HG02678 (cell line): Measurements from ENCODE around the gene WNT7B.

Experiments
- ATAC-seq: cut with Tn5 transposase; IDR thresholded peaks from one replicate; pipeline ENCODE4 v1.9.1; 2021; ENCODE audit warnings: mild to moderate bottlenecking, moderate library complexity; ENCODE audit not compliant: unreplicated experiment

Gene WNT7B

DNA sequence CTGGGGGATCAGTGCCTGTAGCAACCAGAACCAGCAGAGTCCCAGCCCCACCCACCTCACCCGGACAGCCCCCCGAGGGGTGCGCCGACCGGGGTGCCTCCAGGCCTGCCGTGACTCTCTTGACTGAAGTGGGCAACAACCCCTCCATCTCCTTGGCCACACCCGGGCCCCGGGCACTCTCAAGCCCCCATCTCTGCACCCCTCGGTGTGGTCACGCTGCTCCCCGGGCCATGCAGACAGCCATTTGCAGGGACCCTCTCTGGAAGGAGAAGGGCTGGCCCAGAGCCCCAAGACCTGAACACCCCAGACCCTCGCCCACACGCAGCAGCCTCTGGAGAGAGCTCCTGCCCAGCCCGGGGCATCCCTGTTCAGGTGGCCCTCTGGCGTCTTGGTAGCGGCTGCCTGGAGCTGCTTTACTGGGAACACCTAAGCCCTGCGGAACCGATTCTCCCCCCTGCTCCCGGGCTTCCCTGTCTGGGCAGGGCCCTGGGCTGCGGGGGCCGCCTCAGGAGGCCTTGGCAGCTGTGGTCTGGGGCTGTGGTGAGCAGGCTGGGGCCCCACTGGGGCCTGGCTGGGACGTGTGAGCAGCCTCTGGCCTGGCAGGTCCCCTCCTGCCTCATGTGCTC lies 84.9 kb downstream of the WNT7B start:
- no peak for ATAC-seq

GRCh38 chr22:45891471-45891995 lies 85.4 kb downstream of the WNT7B start:
- ATAC-seq, result no peak

DNA sequence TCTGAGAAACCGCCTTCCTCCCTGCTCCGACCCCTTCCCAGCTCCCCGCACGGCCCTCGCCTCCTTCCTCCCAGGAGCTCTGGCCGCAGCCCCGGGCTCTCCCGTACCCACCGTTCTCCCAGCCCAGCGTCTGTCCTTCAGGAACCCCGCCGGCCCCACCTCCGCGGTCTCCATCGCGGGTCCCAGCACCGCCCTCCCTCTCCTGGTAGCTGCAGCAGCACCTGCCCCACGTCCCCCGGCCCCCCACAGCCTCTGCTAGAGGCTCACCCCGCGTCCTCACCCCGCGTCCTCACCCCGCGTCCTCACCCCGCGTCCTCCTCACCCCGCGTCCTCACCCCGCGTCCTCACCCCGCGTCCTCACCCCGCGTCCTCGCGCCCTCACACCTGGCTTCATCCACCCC lies 85.9 kb downstream of the WNT7B start:
- no peak for ATAC-seq

DNA sequence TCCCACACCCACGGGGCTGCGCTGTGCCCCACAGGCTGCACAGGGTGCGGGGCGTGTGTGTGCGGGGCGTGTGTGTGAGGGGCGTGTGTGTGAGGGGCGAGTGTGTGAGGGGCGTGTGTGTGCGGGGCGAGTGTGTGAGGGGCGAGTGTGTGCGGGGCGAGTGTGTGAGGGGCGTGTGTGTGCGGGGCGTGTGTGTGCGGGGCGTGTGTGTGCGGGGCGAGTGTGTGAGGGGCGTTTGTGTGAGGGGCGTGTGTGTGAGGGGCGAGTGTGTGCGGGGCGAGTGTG lies 86.7 kb downstream of the WNT7B start:
- ATAC-seq, result no peak

DNA sequence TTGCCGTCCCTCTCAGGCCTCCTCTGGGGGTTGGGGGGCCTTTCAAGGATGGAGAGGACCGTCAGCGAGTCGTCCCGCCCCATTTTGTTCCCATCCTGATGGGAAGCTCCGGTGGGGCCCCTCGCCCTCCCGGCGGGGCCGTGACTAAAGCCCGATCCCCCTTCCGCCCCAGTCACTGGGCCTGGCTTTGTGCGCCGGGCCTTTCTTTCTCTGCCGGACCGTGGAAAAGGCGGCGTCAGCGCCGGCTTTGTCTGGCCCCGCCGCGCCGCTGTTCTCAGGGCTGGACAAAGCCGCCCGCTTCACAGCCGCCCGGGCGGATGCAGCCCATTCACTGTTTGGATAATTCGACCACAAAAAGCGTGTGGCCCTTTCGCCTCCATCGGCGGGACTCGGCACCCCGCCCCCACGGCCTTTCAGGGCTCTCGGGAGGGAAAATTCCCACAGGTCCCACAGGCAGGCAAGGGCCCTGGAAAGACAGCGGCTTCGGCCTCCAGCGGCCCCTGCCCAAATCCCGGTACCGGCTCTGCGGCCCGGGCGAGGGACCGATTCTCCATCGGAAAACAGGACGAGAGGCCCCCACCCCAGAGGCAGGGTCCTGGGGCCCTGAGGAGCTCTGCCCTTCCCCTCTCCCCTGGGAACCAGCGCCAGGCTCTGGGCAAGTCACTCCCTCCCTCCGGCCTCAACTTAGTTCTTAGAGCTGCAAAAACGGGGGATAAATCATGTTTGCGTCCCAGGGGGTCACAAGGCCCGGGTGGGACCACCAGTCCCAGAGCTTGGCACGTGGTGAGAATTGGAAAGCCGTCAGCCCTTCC lies 87.2 kb downstream of the WNT7B start:
- ATAC-seq, result no peak

DNA sequence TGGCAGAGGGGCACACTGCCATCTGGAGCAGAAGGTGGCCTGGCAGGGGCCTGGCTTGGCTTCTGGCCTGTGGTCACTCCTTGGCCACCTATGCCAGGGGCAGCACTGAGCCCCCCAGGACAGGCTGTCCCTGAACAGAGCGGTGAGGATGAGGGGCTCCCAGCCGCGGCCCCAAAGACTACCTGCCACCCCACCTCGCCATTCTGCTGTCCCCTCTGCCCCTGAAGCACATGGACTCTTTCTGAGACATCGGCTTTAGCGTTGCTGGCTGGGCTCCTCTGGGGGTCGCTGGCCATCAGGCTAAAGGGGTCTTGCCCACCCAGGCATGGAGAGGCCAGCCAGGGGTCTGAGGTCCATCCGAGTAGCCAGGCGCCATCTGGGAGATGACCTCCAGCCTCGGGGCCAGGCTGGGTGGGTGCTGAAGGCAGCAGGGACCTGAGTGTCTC lies 87.8 kb downstream of the WNT7B start:
- ATAC-seq, result no peak

DNA sequence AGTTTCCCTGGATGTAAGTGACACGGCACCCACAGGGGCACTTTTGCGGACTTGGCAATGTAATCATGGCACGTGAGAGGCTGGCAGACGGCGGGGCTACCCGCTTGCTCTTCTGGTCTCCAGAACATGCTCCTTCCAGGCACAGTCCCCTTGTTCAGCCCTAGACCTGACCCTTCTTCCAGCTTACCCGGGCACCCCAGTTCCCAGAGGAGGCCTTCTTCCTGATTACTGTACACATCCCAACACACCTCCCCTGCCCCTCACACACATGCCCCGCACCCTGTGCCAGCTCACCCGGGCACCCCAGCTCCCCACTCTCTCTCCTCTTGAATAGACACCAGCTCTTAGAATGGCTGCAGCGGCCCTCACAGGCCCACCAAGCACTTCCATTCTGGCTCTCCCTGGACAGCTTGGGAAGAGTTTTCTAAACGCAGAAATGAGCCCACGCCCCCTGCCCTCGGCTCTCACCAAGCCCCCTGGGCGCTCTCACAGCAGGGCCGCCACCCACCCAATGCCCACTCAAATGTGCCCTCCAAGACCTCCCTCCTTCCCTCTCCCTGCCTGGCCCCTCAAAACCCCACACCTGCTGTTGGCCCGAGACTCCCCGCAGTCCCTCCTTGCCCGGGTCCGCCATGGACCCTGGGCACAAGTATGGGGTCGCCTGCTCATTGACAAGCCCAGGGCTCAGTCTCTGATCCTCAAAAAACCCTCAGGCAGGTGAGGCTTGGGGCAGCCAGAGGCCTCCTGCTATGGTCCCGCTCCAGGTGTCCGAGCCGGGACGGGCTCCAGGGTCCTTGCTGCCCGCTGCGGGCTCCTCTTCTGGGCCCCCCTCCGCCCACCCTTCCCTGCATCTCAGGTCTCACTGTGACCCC lies 88.5 kb downstream of the WNT7B start:
- no peak for ATAC-seq

DNA sequence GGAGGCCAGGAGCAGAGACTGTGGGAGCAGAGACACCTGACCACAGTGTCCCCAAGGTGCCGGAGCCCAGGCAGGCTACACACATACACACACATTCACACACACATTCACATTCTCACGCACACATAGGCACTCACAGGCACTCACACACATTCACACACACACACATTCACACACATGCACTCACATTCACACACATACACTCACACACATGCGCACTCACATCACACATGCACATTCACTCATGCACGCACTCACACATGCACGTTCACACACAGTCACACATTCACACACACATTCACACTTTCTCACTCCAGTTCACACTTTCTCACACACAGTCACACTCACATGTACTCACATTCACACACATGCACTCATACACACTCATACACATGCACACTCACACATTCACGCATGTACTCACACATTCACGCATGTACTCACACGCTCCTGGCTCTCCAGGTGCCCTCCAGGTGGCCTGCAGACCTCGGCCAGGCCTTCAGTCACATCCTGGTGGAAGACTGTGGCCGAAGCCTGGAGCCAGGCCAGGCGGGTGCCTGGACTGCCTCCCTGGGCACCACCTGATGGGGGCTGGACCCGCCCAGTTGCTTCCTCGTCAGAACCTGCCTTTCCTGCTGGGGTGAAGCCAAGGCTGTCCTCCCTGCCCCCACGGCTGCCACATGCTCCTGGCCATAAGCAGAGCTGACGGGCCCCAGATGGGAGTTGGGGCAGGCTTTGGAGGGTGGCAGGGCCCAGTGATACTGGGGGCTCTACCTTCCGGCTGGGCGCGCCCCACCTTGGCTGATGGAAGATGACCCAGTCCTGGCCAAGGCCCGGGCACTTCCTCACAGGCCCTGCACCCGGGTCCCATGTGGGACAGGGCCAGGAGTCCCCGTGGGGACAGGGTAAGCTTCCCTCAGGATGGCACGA lies 89.5 kb downstream of the WNT7B start:
- ATAC-seq, result no peak

DNA sequence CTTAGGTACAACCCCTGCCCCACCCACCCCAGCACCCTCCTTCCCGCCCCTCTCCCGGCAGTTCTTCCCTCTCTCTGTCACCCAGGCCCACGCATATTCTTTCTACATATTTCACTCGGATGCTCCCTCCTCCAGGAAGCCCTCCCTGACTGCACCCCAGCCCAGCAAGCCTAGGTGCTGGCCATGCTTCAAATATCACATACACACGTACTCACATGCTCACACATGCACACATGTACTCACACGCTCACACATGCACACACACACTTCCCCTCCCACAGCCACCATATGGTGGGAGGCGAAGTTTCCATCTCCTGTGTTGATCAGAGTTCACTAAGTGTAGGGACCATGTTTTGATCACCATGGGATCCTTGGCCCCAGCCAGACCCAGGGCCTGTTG lies 90.4 kb downstream of the WNT7B start:
- no peak for ATAC-seq

GRCh38 chr22:45885941-45886395 lies 91.0 kb downstream of the WNT7B start:
- ATAC-seq, result no peak

DNA sequence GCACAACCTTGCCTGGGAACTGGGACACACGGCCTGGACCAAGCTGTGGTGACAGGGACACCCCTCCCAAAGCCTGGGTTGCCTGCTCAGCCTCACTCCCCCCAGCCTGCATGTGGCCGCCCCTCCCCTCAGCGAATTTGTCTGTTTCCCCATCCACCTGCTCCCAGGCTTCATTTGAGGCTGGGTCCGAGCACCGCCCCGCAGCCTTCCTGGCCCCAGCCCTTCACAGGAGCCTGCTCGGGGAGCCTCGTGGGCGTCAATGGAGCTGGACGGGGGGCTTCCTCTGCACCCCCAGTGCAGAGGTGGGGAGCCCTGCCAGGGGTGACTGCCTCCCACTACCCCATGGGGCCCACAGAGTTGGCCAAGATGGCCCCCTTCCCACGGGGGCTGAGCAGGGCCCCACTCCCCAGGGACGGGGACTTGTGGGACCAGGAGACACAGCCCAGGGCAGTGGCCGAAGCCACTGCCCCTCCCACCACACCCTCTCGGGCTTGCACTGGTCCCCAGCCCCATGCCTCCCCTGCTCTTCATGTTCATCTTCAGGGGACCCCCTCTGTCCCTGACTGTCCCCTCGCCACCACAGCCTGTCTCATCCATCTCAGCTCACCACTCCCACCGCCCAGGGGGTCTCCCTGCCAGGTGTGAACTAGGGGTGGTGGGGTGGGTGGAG lies 91.7 kb downstream of the WNT7B start:
- no peak for ATAC-seq

DNA sequence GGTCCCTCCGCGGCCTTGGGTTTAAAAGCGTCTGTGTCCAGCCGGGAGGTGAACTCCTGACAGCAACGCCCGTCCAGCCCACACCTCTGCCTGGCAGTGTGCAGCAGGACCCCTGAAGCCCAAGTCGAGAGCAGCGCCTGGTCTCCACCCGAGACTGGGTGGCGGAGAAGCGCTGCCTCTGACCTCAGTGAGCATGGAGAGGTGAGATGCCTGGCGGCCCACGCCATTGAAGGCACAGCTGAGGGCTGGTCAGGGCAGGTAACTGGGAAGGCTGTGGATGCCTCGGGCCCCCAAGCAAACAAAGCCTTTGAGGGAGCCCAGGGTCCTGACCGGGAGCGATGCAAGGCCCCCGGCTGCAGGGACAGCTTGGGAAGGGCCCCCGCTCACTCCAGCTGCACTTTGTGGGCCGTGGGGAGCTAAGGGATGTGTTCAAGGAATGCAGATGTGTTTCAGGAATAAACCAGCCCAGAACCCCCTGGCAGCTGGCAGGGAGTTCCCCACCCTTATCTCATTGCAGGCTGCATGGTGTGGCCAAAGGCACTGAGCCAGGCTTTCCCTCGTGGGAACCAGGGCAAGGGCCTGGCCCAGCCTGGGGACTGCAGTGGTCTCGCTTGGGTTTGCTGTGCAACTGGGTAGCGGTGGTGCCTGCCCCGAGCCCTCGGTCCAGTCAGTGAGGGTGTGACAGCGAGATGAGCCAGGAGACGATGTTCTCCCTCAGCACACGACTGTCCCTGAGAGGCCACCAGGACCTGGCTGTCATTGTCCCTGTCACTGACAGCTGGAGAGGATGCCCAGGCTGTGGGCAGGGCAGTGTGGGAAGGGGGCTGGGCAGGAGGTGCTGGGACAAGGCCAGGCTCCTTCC lies 92.5 kb downstream of the WNT7B start:
- no peak for ATAC-seq

DNA sequence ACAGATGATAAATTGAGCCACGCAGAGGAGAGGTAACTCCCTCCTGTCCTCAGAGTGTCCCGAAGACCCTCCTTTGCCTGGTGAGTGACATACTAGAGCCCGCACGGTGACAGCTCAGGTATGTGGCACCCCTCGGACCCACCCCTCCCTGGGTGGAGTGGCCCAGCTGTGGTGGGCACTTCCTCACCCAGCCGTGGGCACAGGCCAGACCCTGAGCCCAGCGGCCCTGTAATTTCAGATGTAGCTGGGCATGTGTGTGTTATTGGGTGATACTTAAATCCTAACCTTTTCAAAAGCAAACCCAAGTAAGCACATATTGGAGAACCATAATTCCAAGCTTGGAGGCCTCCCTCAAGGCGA lies 93.2 kb downstream of the WNT7B start:
- ATAC-seq, result no peak

- no peak for ATAC-seq
These were observed 93.8 kb downstream of the WNT7B start for GRCh38 chr22:45882881-45883810.

DNA sequence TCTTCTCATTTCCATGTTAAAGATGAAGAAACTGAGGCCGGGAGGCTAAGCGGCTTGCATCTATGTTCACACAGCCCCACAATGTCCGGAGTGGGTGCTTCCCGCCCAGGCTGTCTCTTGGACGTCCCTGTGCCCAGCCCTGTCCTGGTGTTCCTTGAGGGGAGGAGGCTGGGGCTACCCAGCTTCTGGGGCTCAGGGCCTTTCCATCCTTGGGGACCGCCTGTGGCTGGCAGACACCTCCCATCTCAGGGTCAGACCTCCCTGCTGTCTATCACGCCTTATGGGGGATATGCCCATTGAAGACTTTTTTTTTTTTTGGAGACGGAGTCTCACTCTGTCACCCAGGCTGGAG lies 95.5 kb downstream of the WNT7B start:
- ATAC-seq, result no peak

DNA sequence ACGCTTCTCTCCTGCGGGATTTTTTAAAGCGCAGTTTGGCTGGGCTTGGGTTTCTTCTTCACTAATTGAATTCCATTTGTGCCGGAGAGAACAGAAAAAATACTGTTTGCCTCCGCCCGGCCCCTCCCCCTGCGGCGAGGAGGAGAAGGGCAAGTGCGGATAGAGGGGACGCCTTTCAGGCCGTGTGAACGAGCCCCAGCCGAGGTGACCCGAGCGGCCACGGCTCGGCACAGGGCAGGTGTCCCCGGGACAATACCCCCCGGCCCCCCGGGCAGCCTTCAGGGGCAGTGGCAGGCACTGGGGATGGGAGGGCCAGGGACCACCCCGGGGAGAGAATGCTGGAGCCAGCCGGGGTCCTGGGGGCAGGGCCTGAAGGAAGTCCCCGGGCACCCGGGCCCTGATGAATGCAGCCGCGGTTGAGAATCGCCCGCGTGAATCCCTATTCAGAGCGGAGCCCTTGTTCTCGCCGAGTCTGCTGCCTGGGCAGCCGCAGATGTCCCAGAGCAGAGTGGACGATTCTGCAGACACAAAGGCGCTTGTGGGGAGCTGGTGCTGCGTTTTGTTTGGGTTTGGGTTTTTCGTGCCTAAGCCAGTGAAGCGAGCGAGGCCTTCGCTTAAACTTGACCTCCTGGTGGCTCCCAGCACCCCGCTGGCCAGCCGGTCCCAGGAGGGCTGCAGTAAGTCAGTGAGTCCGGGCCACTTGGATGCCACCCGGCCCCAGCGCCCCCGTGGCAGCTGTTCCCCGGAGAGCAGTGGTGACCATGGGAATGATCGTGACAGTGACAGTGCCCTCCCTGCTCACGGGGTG lies 96.0 kb downstream of the WNT7B start:
- no peak for ATAC-seq

GRCh38 chr22:45880091-45880715 lies 96.8 kb downstream of the WNT7B start:
- ATAC-seq, result no peak
